HepG2 (cell line): ENCODE results near the gene RPSA. TPM values are rescaled to one million over a fixed set of nuclear protein-coding genes. Genes with fewer than 3 reads are reported as not detected.

ENCODE experiments used
- ATAC-seq: fragments of 200-7000 bp; cut with Tn5 transposase; 3 replicates; pipeline ENCODE4 v1.9.1; 2020; ENCODE audit warnings: mild to moderate bottlenecking, moderate library complexity
- BruUV-seq: library from RNA; stranded (reverse); fragments of 400-500 nt; replicated peaks from 2 replicates; lab custom pipeline; 2021; lab: Mats Ljungman, UMichigan
- CTCF ChIA-PET: fragments of 300-600 bp; formaldehyde crosslinking; extraction: SDS; loops from one replicate; lab custom pipeline; 2021; ENCODE audit warnings: low total read pairs, inconsistent platforms, low intra/inter-chr PET ratio; lab: Yijun Ruan, JAX
- POLR2A ChIA-PET: fragments of 350-600 bp; sonication (Branson Sonifier 250); formaldehyde crosslinking; loops from one replicate; lab custom pipeline; 2020; ENCODE audit warnings: antibody characterized with exemption, inconsistent platforms; lab: Yijun Ruan, JAX
- DNase-seq: peaks from one replicate; pipeline ENCODE4 v3.0.0-alpha.2; 2015; ENCODE audit warnings: low spot score
- FAIRE-seq: peaks from 3 replicates; lab custom pipeline; 2011; peaks lifted over from hg19 to GRCh38; lab: Jason Lieb, UNC
- H2AFZ ChIP-seq: one replicate; pipeline ENCODE4 v1.6.1; 2011; ENCODE audit warnings: low read length, inconsistent platforms
- H3K27ac ChIP-seq: fragments of 300-600 bp; 3 replicates; pipeline ENCODE4 v1.8.0; 2011; ENCODE audit warnings: mixed run types, mild to moderate bottlenecking, mixed read lengths, low read length, inconsistent platforms; ENCODE audit not compliant: insufficient read depth; ENCODE audit errors: extremely low read length
- H3K27me3 ChIP-seq, 2 experiments: fragments of 200-600 bp in 1 of 2; 2 replicates in 1 of 2; 3 replicates in 1 of 2; pipeline versions ENCODE4 v1.6.0 to v1.8.0; 2011; ENCODE audit warnings: low read length in 2 of 2, mild to moderate bottlenecking in 2 of 2, moderate library complexity in 2 of 2, inconsistent platforms in 1 of 2; ENCODE audit not compliant: insufficient read depth in 2 of 2, control insufficient read depth in 1 of 2
- H3K36me3 ChIP-seq, 2 experiments: fragments of 200-600 bp in 1 of 2; replicated peaks in 1 of 2; 2 replicates in 1 of 2; 3 replicates in 1 of 2; pipeline versions ENCODE4 v1.5.1 to v1.8.0; 2011; ENCODE audit warnings: low read length in 2 of 2, inconsistent platforms in 1 of 2; ENCODE audit not compliant: insufficient read depth in 2 of 2, control insufficient read depth in 1 of 2
- H3K4me1 ChIP-seq: 2 replicates; pipeline ENCODE4 v1.5.1; 2012; ENCODE audit warnings: low read length, inconsistent platforms; ENCODE audit not compliant: insufficient read depth
- H3K4me2 ChIP-seq: 2 replicates; pipeline ENCODE4 v1.6.0; 2011; ENCODE audit warnings: low read depth, low read length, inconsistent platforms
- H3K4me3 ChIP-seq, 3 experiments: fragments of 200-600 bp in 1 of 3; sonication (generic), shearing (Covaris generic) in 1 of 3; replicated peaks in 1 of 3; 2 replicates each; pipeline ENCODE4 v1.5.1; 2011 to 2016; ENCODE audit warnings: low read length in 3 of 3, inconsistent platforms in 2 of 3, low read depth in 2 of 3, mild to moderate bottlenecking in 2 of 3, control low read depth in 1 of 3, mixed read lengths in 1 of 3; ENCODE audit not compliant: insufficient read depth in 1 of 3
- H3K79me2 ChIP-seq: one replicate; pipeline ENCODE4 v1.6.1; 2011; ENCODE audit warnings: low read length, inconsistent platforms; ENCODE audit not compliant: insufficient read depth
- H3K9ac ChIP-seq: 2 replicates; pipeline ENCODE4 v1.6.0; 2011; ENCODE audit warnings: mild to moderate bottlenecking, low read depth, low read length, inconsistent platforms; ENCODE audit not compliant: insufficient read depth
- H3K9me3 ChIP-seq: 2 replicates; pipeline ENCODE4 v1.5.1; 2012; ENCODE audit warnings: mild to moderate bottlenecking, low read length
- H4K20me1 ChIP-seq: 2 replicates; pipeline ENCODE4 v1.6.0; 2011; ENCODE audit warnings: inconsistent platforms, mild to moderate bottlenecking, low read length, moderate library complexity; ENCODE audit not compliant: insufficient read depth
- ZFP91 ChIP-seq: sonication (generic); formaldehyde crosslinking; IDR thresholded peaks from 2 replicates; pipeline ENCODE4 v1.9.0; 2022; ENCODE audit warnings: missing genetic modification reagents, mild to moderate bottlenecking, borderline replicate concordance
- ZNF597 ChIP-seq: sonication (generic); formaldehyde crosslinking; IDR thresholded peaks from 2 replicates; pipeline ENCODE4 v1.5.0; 2020; ENCODE audit warnings: missing genetic modification reagents
- ZNF652 ChIP-seq: IDR thresholded peaks from 2 replicates; pipeline ENCODE4 v1.6.1; 2016; ENCODE audit warnings: low read depth, borderline replicate concordance
- WGBS: methylation state at CpG from one replicate; pipeline ENCODE4 v1.1.6; 2017; ENCODE audit warnings: low lambda C conversion rate; 5-methylcytosine and 5-hydroxymethylcytosine counted together
- in situ Hi-C: cut with HindIII; loops from 2 replicates; pipeline ENCODE4 v1.10.0; 2017; ENCODE audit warnings: low pct_unique_long_range_greater_than_20kb; ENCODE audit not compliant: extremely low pct_ligation_motif_present
- intact Hi-C: fragments of 100-400 bp; cut with micrococcal nuclease; formaldehyde crosslinking; loops from one replicate; pipeline ENCODE4 v1.10.0; 2022; ENCODE audit not compliant: unreplicated experiment
- polyA plus RNA-seq, 8 experiments: library from polyadenylated mRNA; depleted of rRNA in 3 of 8; stranded (reverse) in 7 of 8; unstranded in 1 of 8; fragments of >200 nt; fragmentation: Illumina TruSeq in 4 of 8; extraction: Trizol in 4 of 8; gene quantifications; 2 replicates each; pipeline versions ENCODE4 v1.2.1 to v1.2.3, GENCODE V29; 2011 to 2016; ENCODE audit warnings: low read depth in 4 of 8, missing spikeins in 1 of 8, mixed read lengths in 1 of 8; ENCODE audit not compliant: insufficient read depth in 1 of 8
- total RNA-seq, 5 experiments: library from RNA; depleted of rRNA; stranded (reverse); fragments of >200 nt; fragmentation: Illumina TruSeq; extraction: Trizol; gene quantifications; 2 replicates each; pipeline ENCODE4 v1.2.3, GENCODE V29; 2016; ENCODE audit warnings: low read depth in 1 of 5

RPSA gene
- total and polyA plus RNA-seq, 2 of the 13 experiments (the other 11 are each of a cell fraction or from before 2014, with no cell fraction given) = 1,683 to 3,226 TPM

GRCh38 chr3:39404943-39405686 lies 1.4 kb upstream of the RPSA start:
- FAIRE-seq (no peak), DNase-seq (no peak), ATAC-seq (no peak)
- no TSS peak for BruUV-seq
- Histone ChIP-seq H3K9ac (no peak overlapping the region), H3K4me1 (peaks cover 65% of the 10 kb centered on the region), H3K9me3 (no peaks in the 10 kb centered on the region), H3K27me3 (no peaks in the 10 kb centered on the region; a peak in 1 of 5 replicates), H3K36me3 (peaks cover 11 to 22% of the 10 kb centered on the region in 2 experiments), H4K20me1 (peaks cover 23% of the 10 kb centered on the region), H3K4me3 (no peak overlapping the region), H3K4me2 (no peak overlapping the region), H2AFZ (no peak overlapping the region), H3K79me2 (peaks cover 34% of the 10 kb centered on the region), H3K27ac (peak overlapping the region; percentile 26)
- in situ Hi-C loops (no loop called here), intact Hi-C loops (no loop called here)
- WGBS = 96% methylated on average over 12 of the region's 15 CpGs
- TF ChIP-seq ZNF652 = peak; percentile 42; the same call in 1 of the 2 replicates
- no peak for TF ChIP-seq ZNF597 (CRISPR knock-in tag)
- TF ChIP-seq ZFP91 = no peak
- ChIA-PET POLR2A (interaction anchor here (1.6 to 3.7 kb wide), 3 partner anchors 9 to 21 kb away, joined by 5 to 19 read pairs (median 15); no protein-coding TSS in a partner anchor), CTCF (no interaction called here)
